Osteoblast (primary cell): ENCODE results near the gene DNAJC1. TPM values are rescaled to one million over a fixed set of nuclear protein-coding genes. Genes with fewer than 3 reads are reported as not detected.

ENCODE experiments used
- DNase-seq: peaks from one replicate; pipeline ENCODE4 v3.0.0; 2011; ENCODE audit warnings: low spot score, mixed read lengths; ENCODE audit not compliant: insufficient read length; ENCODE audit errors: missing footprints
- H2AFZ ChIP-seq: 2 replicates; pipeline ENCODE4 v1.6.0; 2011; ENCODE audit warnings: mild to moderate bottlenecking, low read length
- H3K27ac ChIP-seq: 2 replicates; pipeline ENCODE4 v1.5.1; 2011; ENCODE audit warnings: mild to moderate bottlenecking, low read depth, low read length, moderate library complexity
- H3K27me3 ChIP-seq: 2 replicates; pipeline ENCODE4 v1.6.0; 2012; ENCODE audit warnings: mild to moderate bottlenecking, control low read depth, inconsistent platforms, low read length, moderate library complexity; ENCODE audit not compliant: insufficient read depth
- H3K36me3 ChIP-seq: 2 replicates; pipeline ENCODE4 v1.5.1; 2011; ENCODE audit warnings: mild to moderate bottlenecking, low read length, control low read depth, moderate library complexity; ENCODE audit not compliant: insufficient read depth
- H3K4me1 ChIP-seq: 2 replicates; pipeline ENCODE4 v1.5.1; 2011; ENCODE audit warnings: mild to moderate bottlenecking, low read length, control low read depth, moderate library complexity; ENCODE audit not compliant: insufficient read depth
- H3K4me2 ChIP-seq: 2 replicates; pipeline ENCODE4 v1.6.0; 2011; ENCODE audit warnings: mild to moderate bottlenecking, low read length; ENCODE audit not compliant: insufficient read depth
- H3K4me3 ChIP-seq: fragments of 200-600 bp; sonication (generic); 3 replicates; pipeline ENCODE4 v1.5.1; 2012; ENCODE audit warnings: mild to moderate bottlenecking, low read length, inconsistent platforms; ENCODE audit not compliant: insufficient read depth
- H3K79me2 ChIP-seq: 2 replicates; pipeline ENCODE4 v1.6.0; 2012; ENCODE audit warnings: mild to moderate bottlenecking, low read length, control low read depth, inconsistent platforms; ENCODE audit not compliant: insufficient read depth
- H3K9me3 ChIP-seq: 2 replicates; pipeline ENCODE4 v1.5.1; 2011; ENCODE audit warnings: low read depth, low read length, control low read depth
- H4K20me1 ChIP-seq: 2 replicates; pipeline ENCODE4 v1.6.0; 2012; ENCODE audit warnings: mild to moderate bottlenecking, low read length, control low read depth; ENCODE audit not compliant: insufficient read depth
- CTCF ChIP-seq: IDR thresholded peaks from 2 replicates; pipeline ENCODE4 v1.5.1; 2011; ENCODE audit warnings: mild to moderate bottlenecking, low read depth, low read length, moderate library complexity; ENCODE audit errors: extremely low read depth
- total RNA-seq: library from RNA; depleted of rRNA; stranded (reverse); fragments of >200 nt; gene quantifications from 2 replicates; pipeline ENCODE4 v1.2.3, GENCODE V29; 2012

The DNAJC1 gene
- total RNA-seq, 1 donor = 83.2 TPM

- no peak overlapping the region for H3K27ac ChIP-seq
- H2AFZ ChIP-seq = no peak overlapping the region
- peaks cover 31% of the 10 kb centered on the region for H3K36me3 ChIP-seq
- H3K4me2 ChIP-seq = no peak overlapping the region
- TF ChIP-seq CTCF = no peak
- H3K9me3 ChIP-seq = no peaks in the 10 kb centered on the region
- no peaks in the 10 kb centered on the region for H4K20me1 ChIP-seq
- H3K27me3 ChIP-seq = no peaks in the 10 kb centered on the region
- H3K4me3 ChIP-seq = no peak overlapping the region
- no peak for DNase-seq
- no peaks in the 10 kb centered on the region for H3K79me2 ChIP-seq
- H3K4me1 ChIP-seq = no peaks in the 10 kb centered on the region
Measured at GRCh38 chr10:21746118-21746517, 257.4 kb downstream of the DNAJC1 start.

- DNase-seq = no peak
- Histone ChIP-seq H3K9me3 (no peaks in the 10 kb centered on the region), H2AFZ (no peak overlapping the region), H3K79me2 (no peaks in the 10 kb centered on the region), H3K27ac (no peak overlapping the region), H3K4me1 (no peaks in the 10 kb centered on the region), H4K20me1 (no peaks in the 10 kb centered on the region), H3K27me3 (no peaks in the 10 kb centered on the region), H3K36me3 (peaks cover 43% of the 10 kb centered on the region), H3K4me2 (no peak overlapping the region), H3K4me3 (no peak overlapping the region)
- no peak for TF ChIP-seq CTCF
Measured at GRCh38 chr10:21744223-21744622, 259.3 kb downstream of the DNAJC1 start.

GRCh38 chr10:21742740-21743412 lies 260.7 kb downstream of the DNAJC1 start:
- Histone ChIP-seq H3K27me3 (no peaks in the 10 kb centered on the region), H3K4me1 (no peaks in the 10 kb centered on the region), H3K9me3 (no peaks in the 10 kb centered on the region), H3K79me2 (no peaks in the 10 kb centered on the region), H2AFZ (no peak overlapping the region), H3K4me2 (no peak overlapping the region), H3K4me3 (no peak overlapping the region), H4K20me1 (no peaks in the 10 kb centered on the region), H3K27ac (no peak overlapping the region), H3K36me3 (peaks cover 53% of the 10 kb centered on the region)
- TF ChIP-seq CTCF = no peak
- DNase-seq = no peak

GRCh38 chr10:21740989-21741388 lies 262.5 kb downstream of the DNAJC1 start:
- H3K36me3 ChIP-seq = peaks cover 62% of the 10 kb centered on the region
- peaks cover 3% of the 10 kb centered on the region for H3K79me2 ChIP-seq
- no peaks in the 10 kb centered on the region for H3K27me3 ChIP-seq
- no peak for TF ChIP-seq CTCF
- H3K4me1 ChIP-seq = no peaks in the 10 kb centered on the region
- no peaks in the 10 kb centered on the region for H3K9me3 ChIP-seq
- no peak overlapping the region for H2AFZ ChIP-seq
- H4K20me1 ChIP-seq = no peaks in the 10 kb centered on the region
- H3K4me3 ChIP-seq = no peak overlapping the region
- DNase-seq = no peak
- no peak overlapping the region for H3K27ac ChIP-seq
- no peak overlapping the region for H3K4me2 ChIP-seq
